GM23338 (cell line): ENCODE measurements around the gene SERPINB11. TPM values are rescaled to one million over a fixed set of nuclear protein-coding genes. Genes with fewer than 3 reads are reported as not detected.

Experiments used
- ATAC-seq: fragments of 200-7000 bp; cut with Tn5 transposase; 3 replicates; pipeline ENCODE4 v1.9.1; 2020
- DNase-seq: peaks from one replicate; pipeline ENCODE4 v3.0.0-alpha.2; 2015; ENCODE audit warnings: low spot score
- H2AFZ ChIP-seq: fragments of 200-600 bp; sonication (generic); 2 replicates; pipeline ENCODE4 v1.8.0; 2016; ENCODE audit warnings: antibody characterized with exemption, mild to moderate bottlenecking, moderate library complexity
- H3F3A ChIP-seq: fragments of 200-600 bp; sonication (generic); replicated peaks from 2 replicates; pipeline ENCODE4 v1.8.0; 2017; ENCODE audit warnings: antibody characterized with exemption, mixed run types, low read depth
- H3K27ac ChIP-seq: fragments of 200-600 bp; sonication (generic); 2 replicates; pipeline ENCODE4 v1.6.1; 2016; ENCODE audit warnings: low read depth
- H3K27me3 ChIP-seq: fragments of 200-600 bp; sonication (generic); 2 replicates; pipeline ENCODE4 v1.8.0; 2016; ENCODE audit warnings: mild to moderate bottlenecking, mixed run types, moderate library complexity; ENCODE audit not compliant: insufficient read depth
- H3K36me3 ChIP-seq: fragments of 200-600 bp; sonication (generic); 2 replicates; pipeline ENCODE4 v1.8.0; 2016; ENCODE audit warnings: mild to moderate bottlenecking; ENCODE audit not compliant: insufficient read depth
- H3K4me1 ChIP-seq: fragments of 200-600 bp; sonication (generic); 2 replicates; pipeline ENCODE4 v1.8.0; 2016; ENCODE audit warnings: mild to moderate bottlenecking, moderate library complexity; ENCODE audit not compliant: insufficient read depth
- H3K4me2 ChIP-seq: fragments of 200-600 bp; sonication (generic); 2 replicates; pipeline ENCODE4 v1.7.1; 2017; ENCODE audit warnings: mixed run types
- H3K4me3 ChIP-seq: fragments of 200-600 bp; sonication (generic); 2 replicates; pipeline ENCODE4 v1.6.1; 2016; ENCODE audit warnings: mixed run types
- H3K79me2 ChIP-seq: fragments of 200-600 bp; sonication (generic); replicated peaks from 2 replicates; pipeline ENCODE4 v1.8.0; 2017; ENCODE audit warnings: mild to moderate bottlenecking; ENCODE audit not compliant: insufficient read depth
- H3K9me2 ChIP-seq: fragments of 200-600 bp; sonication (generic); 2 replicates; pipeline ENCODE4 v1.8.0; 2017; ENCODE audit not compliant: insufficient read depth
- H4K20me1 ChIP-seq: fragments of 200-600 bp; sonication (generic); replicated peaks from 2 replicates; pipeline ENCODE4 v1.8.0; 2017; ENCODE audit warnings: mild to moderate bottlenecking; ENCODE audit not compliant: insufficient read depth
- H3K27ac Mint-ChIP-seq: 2 replicates; pipeline ENCODE4 v1.8.0; 2020; ENCODE audit warnings: inconsistent platforms, mild to moderate bottlenecking, moderate library complexity, mixed read lengths
- H3K27me3 Mint-ChIP-seq: 3 replicates; pipeline ENCODE4 v1.8.0; 2022; ENCODE audit warnings: low read depth, mild to moderate bottlenecking, moderate library complexity, mixed read lengths, inconsistent platforms; ENCODE audit not compliant: insufficient read depth, poor library complexity
- H3K36me3 Mint-ChIP-seq: 3 replicates; pipeline ENCODE4 v1.8.0; 2021; ENCODE audit warnings: low read depth, mild to moderate bottlenecking, inconsistent platforms, moderate library complexity, mixed read lengths
- H3K4me1 Mint-ChIP-seq: 3 replicates; pipeline ENCODE4 v1.8.0; 2020; ENCODE audit warnings: mild to moderate bottlenecking, inconsistent platforms, mixed read lengths
- H3K4me3 Mint-ChIP-seq: 3 replicates; pipeline ENCODE4 v1.8.0; 2021; ENCODE audit warnings: moderate library complexity, mild to moderate bottlenecking, inconsistent platforms, mixed read lengths
- H3K9me3 Mint-ChIP-seq: 3 replicates; pipeline ENCODE4 v1.8.0; 2020; ENCODE audit warnings: moderate library complexity, mild to moderate bottlenecking, inconsistent platforms, mixed read lengths
- CREB1 ChIP-seq: fragments of 250-450 bp; sonication (Bioruptor Pico); IDR thresholded peaks from 2 replicates; pipeline ENCODE4 v1.5.0; 2020; ENCODE audit warnings: low read depth, mild to moderate bottlenecking, moderate library complexity
- EZH2 ChIP-seq: fragments of 200-600 bp; sonication (generic); IDR thresholded peaks from one replicate; pipeline ENCODE4 v1.8.0; 2017; ENCODE audit warnings: antibody characterized with exemption, mild to moderate bottlenecking, low read depth; ENCODE audit not compliant: unreplicated experiment
- EZH2phosphoT487 ChIP-seq: fragments of 200-600 bp; sonication (generic); IDR thresholded peaks from one replicate; pipeline ENCODE4 v1.8.1; 2018; ENCODE audit warnings: antibody characterized with exemption; ENCODE audit not compliant: unreplicated experiment
- JUNB ChIP-seq: IDR thresholded peaks from one replicate; pipeline ENCODE4 v1.6.1; 2016; ENCODE audit warnings: antibody characterized with exemption; ENCODE audit not compliant: unreplicated experiment
- NANOG ChIP-seq: IDR thresholded peaks from 2 replicates; pipeline ENCODE4 v1.6.1; 2016; ENCODE audit warnings: antibody characterized with exemption, borderline replicate concordance
- POLR2AphosphoS5 ChIP-seq: IDR thresholded peaks from 2 replicates; pipeline ENCODE4 v1.6.1; 2016; ENCODE audit warnings: antibody characterized with exemption, low read depth
- REST ChIP-seq: IDR thresholded peaks from one replicate; pipeline ENCODE4 v1.6.1; 2018; ENCODE audit warnings: antibody characterized with exemption; ENCODE audit not compliant: unreplicated experiment
- STAT1 ChIP-seq: IDR thresholded peaks from one replicate; pipeline ENCODE4 v1.6.1; 2016; ENCODE audit warnings: antibody characterized with exemption; ENCODE audit not compliant: unreplicated experiment
- ZNF114 ChIP-seq: fragments of 250-450 bp; sonication (Bioruptor Pico); IDR thresholded peaks from 2 replicates; pipeline ENCODE4 v1.5.0; 2020; ENCODE audit warnings: mild to moderate bottlenecking, moderate library complexity
- ZNF331 ChIP-seq: fragments of 250-450 bp; sonication (Bioruptor Pico); IDR thresholded peaks from 2 replicates; pipeline ENCODE4 v1.5.0; 2020; ENCODE audit warnings: low read depth, mild to moderate bottlenecking, moderate library complexity
- polyA plus RNA-seq: library from polyadenylated mRNA; unstranded; fragments of >200 nt; fragmentation: Nextera tagmentation; extraction: Ambion mirVana; gene quantifications from 2 replicates; pipeline ENCODE4 v1.2.1, GENCODE V29; 2016
- total RNA-seq: library from RNA; depleted of rRNA; stranded (reverse); fragments of >200 nt; shearing (Covaris generic); gene quantifications from 2 replicates; pipeline ENCODE4 v1.2.3, GENCODE V29; 2014
- TF ChIP-seq, protein P1 (sequence below): fragments of 250-450 bp; sonication (Bioruptor Pico); IDR thresholded peaks from 2 replicates; pipeline ENCODE4 v1.5.0; 2020; ENCODE audit warnings: mild to moderate bottlenecking, moderate library complexity
- TF ChIP-seq, protein P2 (sequence below): IDR thresholded peaks from 2 replicates; pipeline ENCODE4 v1.6.1; 2016; ENCODE audit warnings: antibody characterized with exemption
- TF ChIP-seq, protein P3 (sequence below), 2 experiments: fragments of 200-600 bp in 1 of 2; sonication (generic) in 1 of 2; conservative IDR thresholded peaks; 2 replicates each; pipeline versions ENCODE4 v1.5.1 to v1.6.1; 2016 to 2017; ENCODE audit warnings: antibody characterized with exemption in 2 of 2, low read depth in 2 of 2, mild to moderate bottlenecking in 2 of 2, moderate library complexity in 1 of 2

The SERPINB11 gene
- total and polyA plus RNA-seq, 2 experiments from 2014 or later: not detected

DNA sequence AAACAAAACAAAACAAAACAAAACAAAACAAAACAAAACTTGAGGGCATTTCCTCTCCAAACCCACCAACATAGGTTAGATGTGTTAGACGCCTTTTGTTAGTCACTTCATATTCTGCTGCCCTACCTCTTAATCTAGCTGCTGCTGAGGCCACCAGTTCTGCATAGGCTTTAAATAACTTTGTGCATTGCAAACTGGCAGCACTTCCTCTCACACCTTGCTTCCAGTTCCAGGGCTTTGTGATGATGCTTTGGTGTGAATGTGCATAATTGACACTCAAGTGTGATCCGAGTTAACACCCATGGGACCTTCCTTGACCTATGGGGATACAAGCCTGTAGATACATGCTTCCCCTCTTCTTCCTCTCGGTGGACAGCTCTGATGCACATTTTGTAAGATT is 2.3 kb upstream of the SERPINB11 start:
- no peaks in the 10 kb centered on the region for H3K27me3 Mint-ChIP-seq
- no peak overlapping the region for H2AFZ ChIP-seq
- H3K4me1 Mint-ChIP-seq: no peaks in the 10 kb centered on the region
- no peaks in the 10 kb centered on the region for H4K20me1 ChIP-seq
- TF ChIP-seq EZH2phosphoT487: no peak
- no peak for TF ChIP-seq EZH2
- TF ChIP-seq JUNB: no peak
- TF ChIP-seq STAT1: no peak
- TF ChIP-seq ZNF114 (CRISPR knock-in tag): no peak
- TF ChIP-seq CREB1 (CRISPR knock-in tag): no peak
- TF ChIP-seq NANOG: no peak
- TF ChIP-seq, protein P1, sequence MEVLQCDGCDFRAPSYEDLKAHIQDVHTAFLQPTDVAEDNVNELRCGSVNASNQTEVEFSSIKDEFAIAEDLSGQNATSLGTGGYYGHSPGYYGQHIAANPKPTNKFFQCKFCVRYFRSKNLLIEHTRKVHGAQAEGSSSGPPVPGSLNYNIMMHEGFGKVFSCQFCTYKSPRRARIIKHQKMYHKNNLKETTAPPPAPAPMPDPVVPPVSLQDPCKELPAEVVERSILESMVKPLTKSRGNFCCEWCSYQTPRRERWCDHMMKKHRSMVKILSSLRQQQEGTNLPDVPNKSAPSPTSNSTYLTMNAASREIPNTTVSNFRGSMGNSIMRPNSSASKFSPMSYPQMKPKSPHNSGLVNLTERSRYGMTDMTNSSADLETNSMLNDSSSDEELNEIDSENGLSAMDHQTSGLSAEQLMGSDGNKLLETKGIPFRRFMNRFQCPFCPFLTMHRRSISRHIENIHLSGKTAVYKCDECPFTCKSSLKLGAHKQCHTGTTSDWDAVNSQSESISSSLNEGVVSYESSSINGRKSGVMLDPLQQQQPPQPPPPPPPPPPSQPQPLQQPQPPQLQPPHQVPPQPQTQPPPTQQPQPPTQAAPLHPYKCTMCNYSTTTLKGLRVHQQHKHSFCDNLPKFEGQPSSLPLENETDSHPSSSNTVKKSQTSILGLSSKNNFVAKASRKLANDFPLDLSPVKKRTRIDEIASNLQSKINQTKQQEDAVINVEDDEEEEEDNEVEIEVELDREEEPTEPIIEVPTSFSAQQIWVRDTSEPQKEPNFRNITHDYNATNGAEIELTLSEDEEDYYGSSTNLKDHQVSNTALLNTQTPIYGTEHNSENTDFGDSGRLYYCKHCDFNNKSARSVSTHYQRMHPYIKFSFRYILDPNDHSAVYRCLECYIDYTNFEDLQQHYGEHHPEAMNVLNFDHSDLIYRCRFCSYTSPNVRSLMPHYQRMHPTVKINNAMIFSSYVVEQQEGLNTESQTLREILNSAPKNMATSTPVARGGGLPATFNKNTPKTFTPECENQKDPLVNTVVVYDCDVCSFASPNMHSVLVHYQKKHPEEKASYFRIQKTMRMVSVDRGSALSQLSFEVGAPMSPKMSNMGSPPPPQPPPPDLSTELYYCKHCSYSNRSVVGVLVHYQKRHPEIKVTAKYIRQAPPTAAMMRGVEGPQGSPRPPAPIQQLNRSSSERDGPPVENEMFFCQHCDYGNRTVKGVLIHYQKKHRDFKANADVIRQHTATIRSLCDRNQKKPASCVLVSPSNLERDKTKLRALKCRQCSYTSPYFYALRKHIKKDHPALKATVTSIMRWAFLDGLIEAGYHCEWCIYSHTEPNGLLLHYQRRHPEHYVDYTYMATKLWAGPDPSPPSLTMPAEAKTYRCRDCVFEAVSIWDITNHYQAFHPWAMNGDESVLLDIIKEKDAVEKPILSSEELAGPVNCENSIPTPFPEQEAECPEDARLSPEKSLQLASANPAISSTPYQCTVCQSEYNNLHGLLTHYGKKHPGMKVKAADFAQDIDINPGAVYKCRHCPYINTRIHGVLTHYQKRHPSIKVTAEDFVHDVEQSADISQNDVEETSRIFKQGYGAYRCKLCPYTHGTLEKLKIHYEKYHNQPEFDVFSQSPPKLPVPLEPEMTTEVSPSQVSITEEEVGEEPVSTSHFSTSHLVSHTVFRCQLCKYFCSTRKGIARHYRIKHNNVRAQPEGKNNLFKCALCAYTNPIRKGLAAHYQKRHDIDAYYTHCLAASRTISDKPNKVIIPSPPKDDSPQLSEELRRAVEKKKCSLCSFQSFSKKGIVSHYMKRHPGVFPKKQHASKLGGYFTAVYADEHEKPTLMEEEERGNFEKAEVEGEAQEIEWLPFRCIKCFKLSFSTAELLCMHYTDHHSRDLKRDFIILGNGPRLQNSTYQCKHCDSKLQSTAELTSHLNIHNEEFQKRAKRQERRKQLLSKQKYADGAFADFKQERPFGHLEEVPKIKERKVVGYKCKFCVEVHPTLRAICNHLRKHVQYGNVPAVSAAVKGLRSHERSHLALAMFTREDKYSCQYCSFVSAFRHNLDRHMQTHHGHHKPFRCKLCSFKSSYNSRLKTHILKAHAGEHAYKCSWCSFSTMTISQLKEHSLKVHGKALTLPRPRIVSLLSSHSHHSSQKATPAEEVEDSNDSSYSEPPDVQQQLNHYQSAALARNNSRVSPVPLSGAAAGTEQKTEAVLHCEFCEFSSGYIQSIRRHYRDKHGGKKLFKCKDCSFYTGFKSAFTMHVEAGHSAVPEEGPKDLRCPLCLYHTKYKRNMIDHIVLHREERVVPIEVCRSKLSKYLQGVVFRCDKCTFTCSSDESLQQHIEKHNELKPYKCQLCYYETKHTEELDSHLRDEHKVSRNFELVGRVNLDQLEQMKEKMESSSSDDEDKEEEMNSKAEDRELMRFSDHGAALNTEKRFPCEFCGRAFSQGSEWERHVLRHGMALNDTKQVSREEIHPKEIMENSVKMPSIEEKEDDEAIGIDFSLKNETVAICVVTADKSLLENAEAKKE (CRISPR knock-in tag): no peak
- no peak for TF ChIP-seq POLR2AphosphoS5
- TF ChIP-seq ZNF331 (CRISPR knock-in tag): no peak
- TF ChIP-seq, protein P2, sequence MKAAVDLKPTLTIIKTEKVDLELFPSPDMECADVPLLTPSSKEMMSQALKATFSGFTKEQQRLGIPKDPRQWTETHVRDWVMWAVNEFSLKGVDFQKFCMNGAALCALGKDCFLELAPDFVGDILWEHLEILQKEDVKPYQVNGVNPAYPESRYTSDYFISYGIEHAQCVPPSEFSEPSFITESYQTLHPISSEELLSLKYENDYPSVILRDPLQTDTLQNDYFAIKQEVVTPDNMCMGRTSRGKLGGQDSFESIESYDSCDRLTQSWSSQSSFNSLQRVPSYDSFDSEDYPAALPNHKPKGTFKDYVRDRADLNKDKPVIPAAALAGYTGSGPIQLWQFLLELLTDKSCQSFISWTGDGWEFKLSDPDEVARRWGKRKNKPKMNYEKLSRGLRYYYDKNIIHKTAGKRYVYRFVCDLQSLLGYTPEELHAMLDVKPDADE: no peak
- TF ChIP-seq, protein P3, sequence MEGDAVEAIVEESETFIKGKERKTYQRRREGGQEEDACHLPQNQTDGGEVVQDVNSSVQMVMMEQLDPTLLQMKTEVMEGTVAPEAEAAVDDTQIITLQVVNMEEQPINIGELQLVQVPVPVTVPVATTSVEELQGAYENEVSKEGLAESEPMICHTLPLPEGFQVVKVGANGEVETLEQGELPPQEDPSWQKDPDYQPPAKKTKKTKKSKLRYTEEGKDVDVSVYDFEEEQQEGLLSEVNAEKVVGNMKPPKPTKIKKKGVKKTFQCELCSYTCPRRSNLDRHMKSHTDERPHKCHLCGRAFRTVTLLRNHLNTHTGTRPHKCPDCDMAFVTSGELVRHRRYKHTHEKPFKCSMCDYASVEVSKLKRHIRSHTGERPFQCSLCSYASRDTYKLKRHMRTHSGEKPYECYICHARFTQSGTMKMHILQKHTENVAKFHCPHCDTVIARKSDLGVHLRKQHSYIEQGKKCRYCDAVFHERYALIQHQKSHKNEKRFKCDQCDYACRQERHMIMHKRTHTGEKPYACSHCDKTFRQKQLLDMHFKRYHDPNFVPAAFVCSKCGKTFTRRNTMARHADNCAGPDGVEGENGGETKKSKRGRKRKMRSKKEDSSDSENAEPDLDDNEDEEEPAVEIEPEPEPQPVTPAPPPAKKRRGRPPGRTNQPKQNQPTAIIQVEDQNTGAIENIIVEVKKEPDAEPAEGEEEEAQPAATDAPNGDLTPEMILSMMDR (conservative IDR thresholded peaks at IDR 0.05; ENCODE audit: low read depth in 2 of 2): no peak
- no peak for TF ChIP-seq REST
- H3K27me3 ChIP-seq: no peaks in the 10 kb centered on the region
- no peak overlapping the region for H3K4me3 ChIP-seq
- no peaks in the 10 kb centered on the region for H3K9me3 Mint-ChIP-seq
- no peaks in the 10 kb centered on the region for H3K9me2 ChIP-seq
- no peak overlapping the region for H3K4me2 ChIP-seq
- no peak for DNase-seq
- H3K36me3 Mint-ChIP-seq: no peaks in the 10 kb centered on the region
- H3K36me3 ChIP-seq: no peaks in the 10 kb centered on the region
- H3F3A ChIP-seq: no peaks in the 10 kb centered on the region
- no peak overlapping the region for H3K27ac ChIP-seq
- H3K4me3 Mint-ChIP-seq: no peak overlapping the region
- no peaks in the 10 kb centered on the region for H3K79me2 ChIP-seq
- H3K4me1 ChIP-seq: no peaks in the 10 kb centered on the region
- ATAC-seq: no peak
- H3K27ac Mint-ChIP-seq: no peak overlapping the region
